Trophoblast cell (in vitro differentiated cells and primary cell): Measurements from ENCODE around the gene JARID2. TPM values are rescaled to one million over a fixed set of nuclear protein-coding genes. Genes with fewer than 3 reads are reported as not detected.

Experiments used
- DNase-seq, 2 donors: peaks; one replicate each; pipeline ENCODE4 v3.0.0-alpha.2; 2016
- H2AFZ ChIP-seq: 2 replicates; pipeline ENCODE4 v1.6.1; 2013; ENCODE audit warnings: low read length, moderate library complexity, mild to moderate bottlenecking; ENCODE audit not compliant: insufficient read depth, poor library complexity
- H2AK5ac ChIP-seq: 2 replicates; pipeline ENCODE4 v1.6.1; 2013; ENCODE audit warnings: mild to moderate bottlenecking, low read length
- H2BK120ac ChIP-seq: 2 replicates; pipeline ENCODE4 v1.6.1; 2013; ENCODE audit warnings: low read length, mild to moderate bottlenecking, moderate library complexity; ENCODE audit not compliant: insufficient read depth, poor library complexity
- H2BK12ac ChIP-seq: 2 replicates; pipeline ENCODE4 v1.6.1; 2013; ENCODE audit warnings: mild to moderate bottlenecking, low read length, moderate library complexity
- H2BK5ac ChIP-seq: 2 replicates; pipeline ENCODE4 v1.6.1; 2013; ENCODE audit warnings: low read length, low read depth, moderate library complexity, mild to moderate bottlenecking; ENCODE audit not compliant: poor library complexity
- H3K14ac ChIP-seq: 2 replicates; pipeline ENCODE4 v1.6.1; 2013; ENCODE audit warnings: mild to moderate bottlenecking, low read length
- H3K18ac ChIP-seq: 2 replicates; pipeline ENCODE4 v1.6.1; 2013; ENCODE audit warnings: mild to moderate bottlenecking, low read length
- H3K23ac ChIP-seq: 2 replicates; pipeline ENCODE4 v1.6.1; 2013; ENCODE audit warnings: low read length
- H3K27ac ChIP-seq: 2 replicates; pipeline ENCODE4 v1.5.1; 2013; ENCODE audit warnings: low read depth, mild to moderate bottlenecking, inconsistent platforms, low read length, moderate library complexity
- H3K27me3 ChIP-seq: 2 replicates; pipeline ENCODE4 v1.6.1; 2013; ENCODE audit warnings: inconsistent platforms, mild to moderate bottlenecking, low read length, moderate library complexity; ENCODE audit not compliant: insufficient read depth
- H3K36me3 ChIP-seq, 2 experiments: 1 replicate in 1 of 2; 2 replicates in 1 of 2; pipeline ENCODE4 v1.6.1; 2013; ENCODE audit warnings: low read length in 2 of 2, mild to moderate bottlenecking in 2 of 2, moderate library complexity in 1 of 2; ENCODE audit not compliant: insufficient read depth in 2 of 2, control insufficient read depth in 1 of 2
- H3K4ac ChIP-seq: 2 replicates; pipeline ENCODE4 v1.6.1; 2013; ENCODE audit warnings: low read depth, mild to moderate bottlenecking, low read length, moderate library complexity
- H3K4me1 ChIP-seq, 2 experiments: 1 replicate in 1 of 2; 2 replicates in 1 of 2; pipeline ENCODE4 v1.6.1; 2013; ENCODE audit warnings: low read length in 2 of 2, mild to moderate bottlenecking in 2 of 2, moderate library complexity in 1 of 2; ENCODE audit not compliant: insufficient read depth in 2 of 2, control insufficient read depth in 1 of 2
- H3K4me2 ChIP-seq: 2 replicates; pipeline ENCODE4 v1.6.1; 2013; ENCODE audit warnings: inconsistent platforms, mild to moderate bottlenecking, low read length, moderate library complexity
- H3K4me3 ChIP-seq: 2 replicates; pipeline ENCODE4 v1.5.1; 2013; ENCODE audit warnings: mild to moderate bottlenecking, low read depth, low read length, inconsistent platforms
- H3K79me1 ChIP-seq: one replicate; pipeline ENCODE4 v1.6.1; 2013; ENCODE audit warnings: low read length
- H3K79me2 ChIP-seq: 2 replicates; pipeline ENCODE4 v1.6.1; 2013; ENCODE audit warnings: low read length, mild to moderate bottlenecking; ENCODE audit not compliant: control insufficient read depth, insufficient read depth, poor library complexity
- H3K9ac ChIP-seq: 2 replicates; pipeline ENCODE4 v1.6.1; 2013; ENCODE audit warnings: mild to moderate bottlenecking, low read length
- H3K9me3 ChIP-seq: 2 replicates; pipeline ENCODE4 v1.6.1; 2013; ENCODE audit warnings: low read depth, mild to moderate bottlenecking, control low read depth, inconsistent platforms, low read length; ENCODE audit not compliant: insufficient read depth
- H4K12ac ChIP-seq: 2 replicates; pipeline ENCODE4 v1.6.1; 2013; ENCODE audit warnings: low read depth, mild to moderate bottlenecking, low read length, moderate library complexity
- H4K8ac ChIP-seq: 2 replicates; pipeline ENCODE4 v1.6.1; 2013; ENCODE audit warnings: low read depth, mild to moderate bottlenecking, low read length, moderate library complexity
- H4K91ac ChIP-seq: one replicate; pipeline ENCODE4 v1.6.1; 2013; ENCODE audit warnings: low read depth, mild to moderate bottlenecking, low read length, moderate library complexity
- whole genome bisulfite sequencing: extraction: QIAGEN DNeasy Blood & Tissue Kit; methylation state at CpG from one replicate; pipeline ENCODE4 v1.1.7; 2013; ENCODE audit warnings: missing lambda C conversion rate; ENCODE audit not compliant: insufficient read length, insufficient coverage; ENCODE audit errors: extremely low coverage; 5-methylcytosine and 5-hydroxymethylcytosine counted together
- polyA plus RNA-seq: library from polyadenylated mRNA; stranded (reverse); fragments of 200-250 nt; gene quantifications from 2 replicates; pipeline ENCODE4 v1.2.3, GENCODE V29; 2013

Gene JARID2
- 41.7 and 44.1 TPM in 2 replicates for polyA plus RNA-seq

- peak within 1 kb of the TSS; percentile 84 for H3K4me2 ChIP-seq
- H4K91ac ChIP-seq: peak within 1 kb of the TSS; percentile 87
- H3K79me2 ChIP-seq: peaks cover 12% of the 10 kb centered on the region
- peak within 1 kb of the TSS; percentile 97 for H3K14ac ChIP-seq
- H2AFZ ChIP-seq: peak within 1 kb of the TSS; percentile 94
- peak within 1 kb of the TSS; percentile 77 for H3K9ac ChIP-seq
- H3K27ac ChIP-seq: peak within 1 kb of the TSS; percentile 88
- peak within 1 kb of the TSS; percentile 78 for H3K4ac ChIP-seq
- no peaks in the 10 kb centered on the region for H3K36me3 ChIP-seq
- H3K79me1 ChIP-seq: peaks cover 15% of the 10 kb centered on the region
- peaks cover 6 to 12% of the 10 kb centered on the region in 2 experiments for H3K4me1 ChIP-seq
- H3K4me3 ChIP-seq: peak within 1 kb of the TSS; percentile 93
- peak within 1 kb of the TSS; percentile 57 for H4K12ac ChIP-seq
- no peaks in the 10 kb centered on the region for H3K27me3 ChIP-seq
- peak within 1 kb of the TSS; percentile 98 for H2BK5ac ChIP-seq
- H3K18ac ChIP-seq: peak within 1 kb of the TSS; percentile 90
- H2AK5ac ChIP-seq: no peak within 1 kb of the TSS
- peak within 1 kb of the TSS; percentile 93 for H2BK12ac ChIP-seq
- no peak within 1 kb of the TSS for H3K23ac ChIP-seq
- H3K9me3 ChIP-seq: peaks cover 2% of the 10 kb centered on the region
- WGBS: no CpG with 5 or more reads among the region's 59 CpGs
- peak; percentile 96 to 97 for DNase-seq
- H2BK120ac ChIP-seq: peak within 1 kb of the TSS; percentile 93
- H4K8ac ChIP-seq: peak within 1 kb of the TSS; percentile 90
These were observed at the start of gene JARID2 for GRCh38 chr6:15245361-15246216. Gene JARID2 (plus strand): TSS chr6:15246069. CDS start chr6:15246540, 471 bp downstream.

GRCh38 chr6:15200087-15200486 lies 45.8 kb upstream of the JARID2 start:
- Histone ChIP-seq H3K27me3 (no peaks in the 10 kb centered on the region), H3K4me2 (no peak overlapping the region), H3K23ac (no peak overlapping the region), H3K4ac (no peak overlapping the region), H3K36me3 (no peaks in the 10 kb centered on the region), H3K9me3 (no peaks in the 10 kb centered on the region), H2AFZ (no peak overlapping the region), H3K9ac (peak overlapping the region; percentile 30), H4K12ac (no peak overlapping the region), H2AK5ac (no peak overlapping the region), H4K91ac (no peak overlapping the region), H3K18ac (no peak overlapping the region), H4K8ac (no peak overlapping the region), H2BK120ac (no peak overlapping the region), H3K4me3 (no peak overlapping the region), H3K79me1 (no peaks in the 10 kb centered on the region), H3K79me2 (no peaks in the 10 kb centered on the region), H3K4me1 (no peaks in the 10 kb centered on the region), H2BK12ac (no peak overlapping the region), H3K14ac (no peak overlapping the region), H2BK5ac (no peak overlapping the region), H3K27ac (no peak overlapping the region)
- DNase-seq: no peak
- WGBS: no CpG with 5 or more reads among the region's 5 CpGs

GRCh38 chr6:15205321-15205720 lies 40.5 kb upstream of the JARID2 start:
- peaks cover 7% of the 10 kb centered on the region for H3K79me1 ChIP-seq
- no peak overlapping the region for H3K14ac ChIP-seq
- H3K79me2 ChIP-seq: no peaks in the 10 kb centered on the region
- no peaks in the 10 kb centered on the region for H3K27me3 ChIP-seq
- H3K9me3 ChIP-seq: no peaks in the 10 kb centered on the region
- no peak overlapping the region for H4K12ac ChIP-seq
- peaks cover 7 to 8% of the 10 kb centered on the region in 2 experiments for H3K4me1 ChIP-seq
- no peak overlapping the region for H2AFZ ChIP-seq
- no peak overlapping the region for H3K23ac ChIP-seq
- H2BK5ac ChIP-seq: no peak overlapping the region
- H3K4me2 ChIP-seq: no peak overlapping the region
- H3K27ac ChIP-seq: no peak overlapping the region
- H4K8ac ChIP-seq: no peak overlapping the region
- H3K4me3 ChIP-seq: no peak overlapping the region
- H3K4ac ChIP-seq: no peak overlapping the region
- H2AK5ac ChIP-seq: no peak overlapping the region
- WGBS: no CpG with 5 or more reads among the region's 4 CpGs
- H2BK120ac ChIP-seq: peak overlapping the region; percentile 46
- H2BK12ac ChIP-seq: no peak overlapping the region
- no peaks in the 10 kb centered on the region for H3K36me3 ChIP-seq
- DNase-seq: no peak
- H4K91ac ChIP-seq: no peak overlapping the region
- no peak overlapping the region for H3K9ac ChIP-seq
- H3K18ac ChIP-seq: no peak overlapping the region

- H2AK5ac ChIP-seq: no peak overlapping the region
- H3K4me1 ChIP-seq: peaks cover 7 to 8% of the 10 kb centered on the region in 2 experiments
- no peaks in the 10 kb centered on the region for H3K79me2 ChIP-seq
- H3K14ac ChIP-seq: no peak overlapping the region
- no peaks in the 10 kb centered on the region for H3K9me3 ChIP-seq
- H2BK5ac ChIP-seq: no peak overlapping the region
- peaks cover 7% of the 10 kb centered on the region for H3K79me1 ChIP-seq
- no peak overlapping the region for H3K18ac ChIP-seq
- no peak overlapping the region for H3K4me3 ChIP-seq
- H2BK120ac ChIP-seq: no peak overlapping the region
- WGBS: no CpG with 5 or more reads among the region's 2 CpGs
- no peak overlapping the region for H3K9ac ChIP-seq
- no peak overlapping the region for H4K91ac ChIP-seq
- no peak overlapping the region for H3K4me2 ChIP-seq
- no peak overlapping the region for H3K4ac ChIP-seq
- H2BK12ac ChIP-seq: no peak overlapping the region
- no peak overlapping the region for H2AFZ ChIP-seq
- H3K23ac ChIP-seq: no peak overlapping the region
- peak in 1 of 2 donors; percentile 45 for DNase-seq
- no peak overlapping the region for H4K8ac ChIP-seq
- H4K12ac ChIP-seq: no peak overlapping the region
- no peaks in the 10 kb centered on the region for H3K27me3 ChIP-seq
- no peak overlapping the region for H3K27ac ChIP-seq
- no peaks in the 10 kb centered on the region for H3K36me3 ChIP-seq
These were observed 39.0 kb upstream of the JARID2 start for GRCh38 chr6:15206887-15207286.
